ENCODE measurements around the gene RNF152.

The RNF152 gene

GRCh38 chr18:61887838-61888237 lies 5.0 kb downstream of the RNF152 start:
- Mint-ChIP-seq H3K27ac (no peak overlapping the region), H3K9me3 (no peaks in the 10 kb centered on the region), H3K4me1 (peaks cover 5% of the 10 kb centered on the region), H3K36me3 (no peaks in the 10 kb centered on the region), H3K27me3 (peaks cover 42% of the 10 kb centered on the region), H3K4me3 (no peak overlapping the region)
- CTCF ChIA-PET: no interaction called here
- DNase-seq: no peak

GRCh38 chr18:61883547-61883946 lies 9.3 kb downstream of the RNF152 start:
- DNase-seq: no peak
- no peak overlapping the region for H3K4me3 Mint-ChIP-seq
- CTCF ChIA-PET: interaction anchor here (0.9 to 1.1 kb wide), 2 partner anchors 17 to 248 kb away, joined by 3 read pairs; no protein-coding TSS in a partner anchor
- no peaks in the 10 kb centered on the region for H3K4me1 Mint-ChIP-seq
- H3K36me3 Mint-ChIP-seq: no peaks in the 10 kb centered on the region
- no peaks in the 10 kb centered on the region for H3K9me3 Mint-ChIP-seq
- H3K27me3 Mint-ChIP-seq: peaks cover 9% of the 10 kb centered on the region
- H3K27ac Mint-ChIP-seq: no peak overlapping the region

GRCh38 chr18:61882296-61883004 lies 10.4 kb downstream of the RNF152 start:
- Mint-ChIP-seq H3K36me3 (no peaks in the 10 kb centered on the region), H3K4me3 (no peak overlapping the region), H3K9me3 (no peaks in the 10 kb centered on the region), H3K27ac (no peak overlapping the region), H3K4me1 (no peaks in the 10 kb centered on the region), H3K27me3 (peaks cover 12% of the 10 kb centered on the region)
- CTCF ChIA-PET: interaction anchor here (1.1 kb wide), 1 partner anchor 18 kb away, joined by 3 read pairs; no protein-coding TSS in a partner anchor
- DNase-seq: no peak

GRCh38 chr18:61876899-61877298 lies 15.9 kb downstream of the RNF152 start:
- Mint-ChIP-seq H3K4me3 (no peak overlapping the region), H3K27me3 (peaks cover 3% of the 10 kb centered on the region), H3K9me3 (no peaks in the 10 kb centered on the region), H3K4me1 (no peaks in the 10 kb centered on the region), H3K27ac (no peak overlapping the region), H3K36me3 (no peaks in the 10 kb centered on the region)
- DNase-seq: no peak
- CTCF ChIA-PET: no interaction called here

GRCh38 chr18:61870151-61870550 lies 22.7 kb downstream of the RNF152 start:
- Mint-ChIP-seq H3K27me3 (peaks cover 6% of the 10 kb centered on the region), H3K4me1 (no peaks in the 10 kb centered on the region), H3K4me3 (no peak overlapping the region), H3K36me3 (no peaks in the 10 kb centered on the region), H3K9me3 (no peaks in the 10 kb centered on the region), H3K27ac (no peak overlapping the region)
- CTCF ChIA-PET: interaction anchor here (1.1 kb wide), 1 partner anchor 33 kb away, joined by 5 read pairs; no protein-coding TSS in a partner anchor
- DNase-seq: no peak

GRCh38 chr18:61869636-61870035 lies 23.2 kb downstream of the RNF152 start:
- Mint-ChIP-seq H3K9me3 (no peaks in the 10 kb centered on the region), H3K4me1 (no peaks in the 10 kb centered on the region), H3K27ac (no peak overlapping the region), H3K4me3 (no peak overlapping the region), H3K27me3 (peaks cover 6% of the 10 kb centered on the region), H3K36me3 (no peaks in the 10 kb centered on the region)
- CTCF ChIA-PET: interaction anchor here (1.1 kb wide), 1 partner anchor 33 kb away, joined by 5 read pairs; no protein-coding TSS in a partner anchor
- DNase-seq: no peak

GRCh38 chr18:61865466-61866175 lies 27.2 kb downstream of the RNF152 start:
- H3K4me3 Mint-ChIP-seq: no peak overlapping the region
- H3K4me1 Mint-ChIP-seq: no peaks in the 10 kb centered on the region
- H3K27me3 Mint-ChIP-seq: peaks cover 9% of the 10 kb centered on the region
- CTCF ChIA-PET: no interaction called here
- H3K36me3 Mint-ChIP-seq: no peaks in the 10 kb centered on the region
- no peak overlapping the region for H3K27ac Mint-ChIP-seq
- DNase-seq: no peak
- H3K9me3 Mint-ChIP-seq: no peaks in the 10 kb centered on the region

- H3K9me3 Mint-ChIP-seq: no peaks in the 10 kb centered on the region
- no peak overlapping the region for H3K4me3 Mint-ChIP-seq
- no peak overlapping the region for H3K27ac Mint-ChIP-seq
- H3K4me1 Mint-ChIP-seq: no peaks in the 10 kb centered on the region
- peaks cover 9% of the 10 kb centered on the region for H3K27me3 Mint-ChIP-seq
- CTCF ChIA-PET: interaction anchor here (0.7 kb wide), 2 partner anchors 270 to 271 kb away, joined by 3 read pairs; no protein-coding TSS in a partner anchor
- no peak for DNase-seq
- no peaks in the 10 kb centered on the region for H3K36me3 Mint-ChIP-seq
Observed at GRCh38 chr18:61861372-61861771, 31.4 kb downstream of the RNF152 start.

- Mint-ChIP-seq H3K4me3 (no peak overlapping the region), H3K4me1 (no peaks in the 10 kb centered on the region), H3K9me3 (no peaks in the 10 kb centered on the region), H3K27ac (no peak overlapping the region), H3K27me3 (peaks cover 9% of the 10 kb centered on the region), H3K36me3 (no peaks in the 10 kb centered on the region)
- no peak for DNase-seq
- CTCF ChIA-PET: no interaction called here
Observed at GRCh38 chr18:61860302-61860701, 32.5 kb downstream of the RNF152 start.

- Mint-ChIP-seq H3K36me3 (no peaks in the 10 kb centered on the region), H3K27me3 (peaks cover 9% of the 10 kb centered on the region), H3K9me3 (no peaks in the 10 kb centered on the region), H3K27ac (no peak overlapping the region), H3K4me3 (no peak overlapping the region), H3K4me1 (no peaks in the 10 kb centered on the region)
- CTCF ChIA-PET: no interaction called here
- DNase-seq: no peak
Observed at GRCh38 chr18:61859113-61859512, 33.7 kb downstream of the RNF152 start.

GRCh38 chr18:61856678-61857077 lies 36.1 kb downstream of the RNF152 start:
- no peak overlapping the region for H3K4me3 Mint-ChIP-seq
- peaks cover 11% of the 10 kb centered on the region for H3K27me3 Mint-ChIP-seq
- CTCF ChIA-PET: no interaction called here
- DNase-seq: no peak
- H3K36me3 Mint-ChIP-seq: no peaks in the 10 kb centered on the region
- no peak overlapping the region for H3K27ac Mint-ChIP-seq
- no peaks in the 10 kb centered on the region for H3K4me1 Mint-ChIP-seq
- no peaks in the 10 kb centered on the region for H3K9me3 Mint-ChIP-seq

GRCh38 chr18:61855449-61856378 lies 37.1 kb downstream of the RNF152 start:
- no peaks in the 10 kb centered on the region for H3K4me1 Mint-ChIP-seq
- H3K4me3 Mint-ChIP-seq: no peak overlapping the region
- no peak for DNase-seq
- no peak overlapping the region for H3K27ac Mint-ChIP-seq
- H3K27me3 Mint-ChIP-seq: peaks cover 12% of the 10 kb centered on the region
- CTCF ChIA-PET: no interaction called here
- H3K9me3 Mint-ChIP-seq: no peaks in the 10 kb centered on the region
- no peaks in the 10 kb centered on the region for H3K36me3 Mint-ChIP-seq

GRCh38 chr18:61854578-61855448 lies 38.0 kb downstream of the RNF152 start:
- Mint-ChIP-seq H3K27ac (no peak overlapping the region), H3K27me3 (peaks cover 14% of the 10 kb centered on the region), H3K9me3 (no peaks in the 10 kb centered on the region), H3K4me3 (no peak overlapping the region), H3K36me3 (no peaks in the 10 kb centered on the region), H3K4me1 (no peaks in the 10 kb centered on the region)
- DNase-seq: no peak
- CTCF ChIA-PET: no interaction called here
